Caco-2 (cell line): ENCODE measurements around the gene FHIT. TPM values are rescaled to one million over a fixed set of nuclear protein-coding genes. Genes with fewer than 3 reads are reported as not detected.

Experiments used
- BruUV-seq: library from RNA; stranded (reverse); fragments of 400-500 nt; replicated peaks from 2 replicates; lab custom pipeline; 2021; lab: Mats Ljungman, UMichigan
- CTCF ChIA-PET: fragments of 300-600 bp; sonication (Branson Sonifier 250); formaldehyde crosslinking; loops from one replicate; lab custom pipeline; 2022; ENCODE audit warnings: antibody characterized with exemption; lab: Charles Lee
- POLR2A ChIA-PET: fragments of 300-600 bp; sonication (Branson Sonifier 250); formaldehyde crosslinking; loops from one replicate; lab custom pipeline; 2022; ENCODE audit warnings: antibody characterized with exemption; lab: Charles Lee
- DNase-seq, 2 experiments: peaks; one replicate each; pipeline versions ENCODE4 v3.0.0 to v3.0.0-alpha.2; 2020 to 2022
- H3K27me3 ChIP-seq: replicated peaks from 2 replicates; pipeline ENCODE4 v1.6.0; 2011; ENCODE audit warnings: low read length; ENCODE audit not compliant: control insufficient read depth, insufficient read depth
- H3K36me3 ChIP-seq: 2 replicates; pipeline ENCODE4 v1.5.1; 2011; ENCODE audit warnings: low read length; ENCODE audit not compliant: control insufficient read depth, insufficient read depth
- H3K4me1 ChIP-seq: fragments of 250-450 bp; sonication (Bioruptor Pico); 2 replicates; pipeline ENCODE4 v1.5.1; 2020; ENCODE audit warnings: mild to moderate bottlenecking
- H3K4me3 ChIP-seq: 2 replicates; pipeline ENCODE4 v1.5.1; 2011; ENCODE audit warnings: low read depth, mild to moderate bottlenecking, control low read depth, low read length
- H3K9me3 ChIP-seq: fragments of 250-450 bp; sonication (Bioruptor Pico); 2 replicates; pipeline ENCODE4 v1.5.1; 2020; ENCODE audit warnings: mild to moderate bottlenecking, moderate library complexity
- H3K27ac Mint-ChIP-seq: one replicate; pipeline ENCODE4 v1.8.0; 2022; ENCODE audit warnings: mixed read lengths; ENCODE audit not compliant: unreplicated experiment
- H3K27me3 Mint-ChIP-seq: one replicate; pipeline ENCODE4 v1.8.0; 2022; ENCODE audit warnings: mixed read lengths; ENCODE audit not compliant: insufficient read depth, unreplicated experiment
- H3K36me3 Mint-ChIP-seq: one replicate; pipeline ENCODE4 v1.8.0; 2022; ENCODE audit warnings: mild to moderate bottlenecking, mixed read lengths; ENCODE audit not compliant: insufficient read depth, unreplicated experiment
- H3K4me1 Mint-ChIP-seq: one replicate; pipeline ENCODE4 v1.8.0; 2022; ENCODE audit warnings: low read depth, mixed read lengths; ENCODE audit not compliant: unreplicated experiment
- H3K4me3 Mint-ChIP-seq: one replicate; pipeline ENCODE4 v1.8.0; 2022; ENCODE audit warnings: mild to moderate bottlenecking, moderate library complexity, mixed read lengths; ENCODE audit not compliant: unreplicated experiment
- H3K9me3 Mint-ChIP-seq: one replicate; pipeline ENCODE4 v1.8.0; 2022; ENCODE audit warnings: mixed read lengths; ENCODE audit not compliant: unreplicated experiment
- intact Hi-C: fragments of 100-400 bp; cut with micrococcal nuclease; formaldehyde crosslinking; loops from one replicate; pipeline ENCODE4 v1.10.0; 2022; ENCODE audit not compliant: unreplicated experiment
- total RNA-seq: library from RNA; stranded (reverse); gene quantifications from 2 replicates; pipeline ENCODE4 v1.2.3, GENCODE V29; 2022
- TF ChIP-seq, protein P1 (sequence below), 2 experiments: fragments of 200-600 bp in 1 of 2; IDR thresholded peaks; 1 replicate in 1 of 2; 2 replicates in 1 of 2; pipeline versions ENCODE4 v1.5.1 to v1.8.0; 2011 to 2022; ENCODE audit warnings: antibody characterized with exemption in 1 of 2, control low read depth in 1 of 2, inconsistent platforms in 1 of 2, low read depth in 1 of 2, low read length in 1 of 2, mild to moderate bottlenecking in 1 of 2, moderate library complexity in 1 of 2; ENCODE audit not compliant: insufficient read depth in 1 of 2, severe bottlenecking in 1 of 2, unreplicated experiment in 1 of 2

The FHIT gene
- total RNA-seq, 1 experiment from 2014 or later, result 8.3 TPM

DNA sequence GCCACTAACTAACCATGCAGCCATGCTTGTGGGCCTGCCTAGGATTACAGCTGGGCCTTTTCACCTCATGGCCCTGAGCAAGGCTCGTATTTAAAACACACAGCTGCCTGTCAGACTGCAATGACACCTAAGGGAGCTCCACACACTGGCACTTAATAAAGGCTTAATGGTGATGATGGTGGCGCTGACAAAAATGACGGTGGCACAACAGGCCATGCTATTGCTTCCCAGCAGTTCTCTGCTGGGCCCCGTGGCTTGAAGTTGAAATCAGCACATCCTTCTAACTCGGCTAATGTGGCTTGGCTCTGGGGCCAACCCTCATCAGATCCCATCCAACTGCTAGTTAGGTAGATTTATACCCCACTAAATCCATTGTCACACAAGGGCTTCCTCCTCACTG is 112.9 kb downstream of the FHIT start:
- CTCF ChIA-PET, result no interaction called here
- no peak for DNase-seq
- H3K9me3 ChIP-seq, result no peaks in the 10 kb centered on the region
- H3K9me3 Mint-ChIP-seq, result no peaks in the 10 kb centered on the region
- H3K27ac Mint-ChIP-seq, result no peak overlapping the region
- no peaks in the 10 kb centered on the region for H3K27me3 ChIP-seq
- no peak overlapping the region for H3K4me3 ChIP-seq
- no peak overlapping the region for H3K4me3 Mint-ChIP-seq
- TF ChIP-seq, protein P1, sequence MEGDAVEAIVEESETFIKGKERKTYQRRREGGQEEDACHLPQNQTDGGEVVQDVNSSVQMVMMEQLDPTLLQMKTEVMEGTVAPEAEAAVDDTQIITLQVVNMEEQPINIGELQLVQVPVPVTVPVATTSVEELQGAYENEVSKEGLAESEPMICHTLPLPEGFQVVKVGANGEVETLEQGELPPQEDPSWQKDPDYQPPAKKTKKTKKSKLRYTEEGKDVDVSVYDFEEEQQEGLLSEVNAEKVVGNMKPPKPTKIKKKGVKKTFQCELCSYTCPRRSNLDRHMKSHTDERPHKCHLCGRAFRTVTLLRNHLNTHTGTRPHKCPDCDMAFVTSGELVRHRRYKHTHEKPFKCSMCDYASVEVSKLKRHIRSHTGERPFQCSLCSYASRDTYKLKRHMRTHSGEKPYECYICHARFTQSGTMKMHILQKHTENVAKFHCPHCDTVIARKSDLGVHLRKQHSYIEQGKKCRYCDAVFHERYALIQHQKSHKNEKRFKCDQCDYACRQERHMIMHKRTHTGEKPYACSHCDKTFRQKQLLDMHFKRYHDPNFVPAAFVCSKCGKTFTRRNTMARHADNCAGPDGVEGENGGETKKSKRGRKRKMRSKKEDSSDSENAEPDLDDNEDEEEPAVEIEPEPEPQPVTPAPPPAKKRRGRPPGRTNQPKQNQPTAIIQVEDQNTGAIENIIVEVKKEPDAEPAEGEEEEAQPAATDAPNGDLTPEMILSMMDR (IDR thresholded peaks at IDR 0.05; ENCODE audit: insufficient read depth in 1 of 2, low read depth in 1 of 2, low read length in 1 of 2, severe bottlenecking in 1 of 2, unreplicated experiment in 1 of 2), result no peak
- peaks cover 10% of the 10 kb centered on the region for H3K4me1 ChIP-seq
- no peaks in the 10 kb centered on the region for H3K27me3 Mint-ChIP-seq
- peaks cover 6% of the 10 kb centered on the region for H3K36me3 Mint-ChIP-seq
- intact Hi-C loops, result no loop called here
- no TSS peak for BruUV-seq
- POLR2A ChIA-PET, result no interaction called here
- H3K36me3 ChIP-seq, result no peaks in the 10 kb centered on the region
- no peaks in the 10 kb centered on the region for H3K4me1 Mint-ChIP-seq

DNA sequence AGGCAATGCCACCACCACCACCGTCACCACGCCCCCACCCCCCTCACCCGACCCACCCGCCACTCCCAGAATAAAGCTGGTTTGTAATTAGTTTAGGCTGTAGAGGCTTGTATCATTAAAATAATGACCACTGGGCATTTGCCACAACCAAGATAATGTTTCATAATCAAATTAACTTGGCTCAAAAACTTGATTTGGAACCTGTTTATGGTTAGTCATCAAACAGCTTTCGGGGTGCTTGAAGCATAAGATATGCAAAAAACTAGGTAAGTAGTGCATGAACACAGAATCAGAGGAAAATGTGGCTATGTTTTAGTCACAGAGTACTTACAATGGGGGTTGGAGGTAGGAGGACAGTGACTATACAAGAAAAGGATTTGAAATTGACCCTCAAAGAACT is 115.1 kb downstream of the FHIT start:
- ChIA-PET POLR2A (no interaction called here), CTCF (no interaction called here)
- no TSS peak for BruUV-seq
- H3K4me1 ChIP-seq, result peaks cover 10% of the 10 kb centered on the region
- no peak overlapping the region for H3K4me3 ChIP-seq
- H3K27me3 ChIP-seq, result no peaks in the 10 kb centered on the region
- H3K4me1 Mint-ChIP-seq, result no peaks in the 10 kb centered on the region
- H3K9me3 Mint-ChIP-seq, result no peaks in the 10 kb centered on the region
- no peaks in the 10 kb centered on the region for H3K9me3 ChIP-seq
- intact Hi-C loops, result no loop called here
- peaks cover 6% of the 10 kb centered on the region for H3K36me3 Mint-ChIP-seq
- DNase-seq, result no peak
- H3K4me3 Mint-ChIP-seq, result no peak overlapping the region
- TF ChIP-seq, protein P1 (IDR thresholded peaks at IDR 0.05; ENCODE audit: insufficient read depth in 1 of 2, low read depth in 1 of 2, low read length in 1 of 2, severe bottlenecking in 1 of 2, unreplicated experiment in 1 of 2), result no peak
- H3K27me3 Mint-ChIP-seq, result no peaks in the 10 kb centered on the region
- H3K27ac Mint-ChIP-seq, result no peak overlapping the region
- no peaks in the 10 kb centered on the region for H3K36me3 ChIP-seq

DNA sequence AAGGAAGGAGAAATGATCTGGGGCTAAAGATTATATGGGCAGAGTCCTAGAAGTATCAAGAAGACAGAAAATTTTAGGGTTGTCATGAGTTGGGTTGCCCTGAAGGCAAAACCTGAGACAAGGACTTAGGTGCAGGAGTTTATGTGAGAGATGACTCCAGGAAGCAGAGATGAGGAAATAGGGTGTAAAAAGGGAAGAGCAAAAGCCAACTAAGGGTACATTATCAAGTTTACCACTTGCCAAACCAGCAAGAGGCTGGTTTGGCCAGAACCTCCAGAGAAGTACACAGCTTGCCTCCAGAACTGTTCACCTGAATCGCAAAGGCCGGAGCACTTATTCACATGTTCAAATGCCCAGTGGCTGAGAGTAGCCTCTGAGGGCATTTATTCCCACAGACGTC is 116.7 kb downstream of the FHIT start:
- H3K4me1 Mint-ChIP-seq, result no peaks in the 10 kb centered on the region
- CTCF ChIA-PET, result no interaction called here
- no peak for DNase-seq
- H3K4me3 ChIP-seq, result no peak overlapping the region
- H3K36me3 Mint-ChIP-seq, result peaks cover 6% of the 10 kb centered on the region
- intact Hi-C loops, result no loop called here
- no peaks in the 10 kb centered on the region for H3K4me1 ChIP-seq
- no peak overlapping the region for H3K4me3 Mint-ChIP-seq
- no peaks in the 10 kb centered on the region for H3K9me3 ChIP-seq
- TF ChIP-seq, protein P1 (IDR thresholded peaks at IDR 0.05; ENCODE audit: insufficient read depth in 1 of 2, low read depth in 1 of 2, low read length in 1 of 2, severe bottlenecking in 1 of 2, unreplicated experiment in 1 of 2), result no peak
- H3K36me3 ChIP-seq, result no peaks in the 10 kb centered on the region
- no peak overlapping the region for H3K27ac Mint-ChIP-seq
- H3K27me3 ChIP-seq, result no peaks in the 10 kb centered on the region
- POLR2A ChIA-PET, result no interaction called here
- no TSS peak for BruUV-seq
- no peaks in the 10 kb centered on the region for H3K27me3 Mint-ChIP-seq
- no peaks in the 10 kb centered on the region for H3K9me3 Mint-ChIP-seq
